ENCODE data around the gene MPHOSPH9.

- TF ChIP-seq, protein P1, sequence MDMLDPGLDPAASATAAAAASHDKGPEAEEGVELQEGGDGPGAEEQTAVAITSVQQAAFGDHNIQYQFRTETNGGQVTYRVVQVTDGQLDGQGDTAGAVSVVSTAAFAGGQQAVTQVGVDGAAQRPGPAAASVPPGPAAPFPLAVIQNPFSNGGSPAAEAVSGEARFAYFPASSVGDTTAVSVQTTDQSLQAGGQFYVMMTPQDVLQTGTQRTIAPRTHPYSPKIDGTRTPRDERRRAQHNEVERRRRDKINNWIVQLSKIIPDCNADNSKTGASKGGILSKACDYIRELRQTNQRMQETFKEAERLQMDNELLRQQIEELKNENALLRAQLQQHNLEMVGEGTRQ (CRISPR knock-in tag; IDR thresholded peaks at IDR 0.05): no peak
- TF ChIP-seq, protein P2, sequence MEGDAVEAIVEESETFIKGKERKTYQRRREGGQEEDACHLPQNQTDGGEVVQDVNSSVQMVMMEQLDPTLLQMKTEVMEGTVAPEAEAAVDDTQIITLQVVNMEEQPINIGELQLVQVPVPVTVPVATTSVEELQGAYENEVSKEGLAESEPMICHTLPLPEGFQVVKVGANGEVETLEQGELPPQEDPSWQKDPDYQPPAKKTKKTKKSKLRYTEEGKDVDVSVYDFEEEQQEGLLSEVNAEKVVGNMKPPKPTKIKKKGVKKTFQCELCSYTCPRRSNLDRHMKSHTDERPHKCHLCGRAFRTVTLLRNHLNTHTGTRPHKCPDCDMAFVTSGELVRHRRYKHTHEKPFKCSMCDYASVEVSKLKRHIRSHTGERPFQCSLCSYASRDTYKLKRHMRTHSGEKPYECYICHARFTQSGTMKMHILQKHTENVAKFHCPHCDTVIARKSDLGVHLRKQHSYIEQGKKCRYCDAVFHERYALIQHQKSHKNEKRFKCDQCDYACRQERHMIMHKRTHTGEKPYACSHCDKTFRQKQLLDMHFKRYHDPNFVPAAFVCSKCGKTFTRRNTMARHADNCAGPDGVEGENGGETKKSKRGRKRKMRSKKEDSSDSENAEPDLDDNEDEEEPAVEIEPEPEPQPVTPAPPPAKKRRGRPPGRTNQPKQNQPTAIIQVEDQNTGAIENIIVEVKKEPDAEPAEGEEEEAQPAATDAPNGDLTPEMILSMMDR (IDR thresholded peaks at IDR 0.05): no peak
- TF ChIP-seq, protein P3, sequence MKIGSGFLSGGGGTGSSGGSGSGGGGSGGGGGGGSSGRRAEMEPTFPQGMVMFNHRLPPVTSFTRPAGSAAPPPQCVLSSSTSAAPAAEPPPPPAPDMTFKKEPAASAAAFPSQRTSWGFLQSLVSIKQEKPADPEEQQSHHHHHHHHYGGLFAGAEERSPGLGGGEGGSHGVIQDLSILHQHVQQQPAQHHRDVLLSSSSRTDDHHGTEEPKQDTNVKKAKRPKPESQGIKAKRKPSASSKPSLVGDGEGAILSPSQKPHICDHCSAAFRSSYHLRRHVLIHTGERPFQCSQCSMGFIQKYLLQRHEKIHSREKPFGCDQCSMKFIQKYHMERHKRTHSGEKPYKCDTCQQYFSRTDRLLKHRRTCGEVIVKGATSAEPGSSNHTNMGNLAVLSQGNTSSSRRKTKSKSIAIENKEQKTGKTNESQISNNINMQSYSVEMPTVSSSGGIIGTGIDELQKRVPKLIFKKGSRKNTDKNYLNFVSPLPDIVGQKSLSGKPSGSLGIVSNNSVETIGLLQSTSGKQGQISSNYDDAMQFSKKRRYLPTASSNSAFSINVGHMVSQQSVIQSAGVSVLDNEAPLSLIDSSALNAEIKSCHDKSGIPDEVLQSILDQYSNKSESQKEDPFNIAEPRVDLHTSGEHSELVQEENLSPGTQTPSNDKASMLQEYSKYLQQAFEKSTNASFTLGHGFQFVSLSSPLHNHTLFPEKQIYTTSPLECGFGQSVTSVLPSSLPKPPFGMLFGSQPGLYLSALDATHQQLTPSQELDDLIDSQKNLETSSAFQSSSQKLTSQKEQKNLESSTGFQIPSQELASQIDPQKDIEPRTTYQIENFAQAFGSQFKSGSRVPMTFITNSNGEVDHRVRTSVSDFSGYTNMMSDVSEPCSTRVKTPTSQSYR (CRISPR knock-in tag; IDR thresholded peaks at IDR 0.05): no peak
- TF ChIP-seq NR1H2 (CRISPR knock-in tag; IDR thresholded peaks at IDR 0.05) (no peak), MLX (CRISPR knock-in tag; IDR thresholded peaks at IDR 0.05) (no peak)
- TF ChIP-seq, protein P4, sequence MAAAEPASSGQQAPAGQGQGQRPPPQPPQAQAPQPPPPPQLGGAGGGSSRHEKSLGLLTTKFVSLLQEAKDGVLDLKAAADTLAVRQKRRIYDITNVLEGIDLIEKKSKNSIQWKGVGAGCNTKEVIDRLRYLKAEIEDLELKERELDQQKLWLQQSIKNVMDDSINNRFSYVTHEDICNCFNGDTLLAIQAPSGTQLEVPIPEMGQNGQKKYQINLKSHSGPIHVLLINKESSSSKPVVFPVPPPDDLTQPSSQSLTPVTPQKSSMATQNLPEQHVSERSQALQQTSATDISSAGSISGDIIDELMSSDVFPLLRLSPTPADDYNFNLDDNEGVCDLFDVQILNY (CRISPR knock-in tag; IDR thresholded peaks at IDR 0.05): no peak
These were observed 17.8 kb upstream of the MPHOSPH9 start for GRCh38 chr12:123250471-123251383.
